ENCODE data around the gene DGUOK.
"Not testable (repeated sequence)": the region's sequence is repeated elsewhere in the genome, so short reads cannot be mapped to it uniquely, and the experiment has no call there.

The DGUOK gene

DNA sequence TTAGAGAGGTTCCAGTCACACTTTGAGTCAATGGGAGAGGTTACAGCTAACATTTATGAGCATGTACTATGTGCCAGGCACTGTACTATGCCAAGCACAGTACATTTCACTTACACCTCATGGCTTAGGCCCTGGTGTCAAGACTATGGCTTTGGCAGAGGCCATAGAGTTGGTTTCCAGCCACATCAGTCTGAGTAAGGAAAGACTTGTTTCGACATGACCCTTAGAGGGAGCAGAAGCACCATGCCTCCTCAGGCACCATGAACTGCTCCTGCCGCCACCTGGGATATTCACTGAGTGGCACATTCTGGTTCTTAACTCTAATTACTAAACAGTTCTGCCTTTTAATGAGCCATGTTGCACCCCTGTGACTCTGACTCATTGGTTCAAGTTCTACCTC lies 12.7 kb downstream of the DGUOK start:
- FAIRE-seq (no peak), DNase-seq (ENCODE audit: insufficient read length, low spot score) (no peak)
- no peak for TF ChIP-seq POLR2A (IDR thresholded peaks at IDR 0.05; ENCODE audit: low read depth, low read length)

GRCh38 chr2:73940066-73940465 lies 13.4 kb downstream of the DGUOK start:
- DNase-seq (ENCODE audit: insufficient read length, low spot score); FAIRE-seq: not testable (repeated sequence)

- FAIRE-seq: no peak
- no peak for DNase-seq (ENCODE audit: insufficient read length, low spot score)
- TF ChIP-seq POLR2A (IDR thresholded peaks at IDR 0.05; ENCODE audit: low read depth, low read length): no peak
These were observed 16.0 kb downstream of the DGUOK start for GRCh38 chr2:73942664-73943063.

GRCh38 chr2:73944714-73945113 lies 18.0 kb downstream of the DGUOK start:
- DNase-seq (ENCODE audit: insufficient read length, low spot score) (no peak), FAIRE-seq (no peak)
- TF ChIP-seq POLR2A (IDR thresholded peaks at IDR 0.05; ENCODE audit: low read depth, low read length): no peak

DNA sequence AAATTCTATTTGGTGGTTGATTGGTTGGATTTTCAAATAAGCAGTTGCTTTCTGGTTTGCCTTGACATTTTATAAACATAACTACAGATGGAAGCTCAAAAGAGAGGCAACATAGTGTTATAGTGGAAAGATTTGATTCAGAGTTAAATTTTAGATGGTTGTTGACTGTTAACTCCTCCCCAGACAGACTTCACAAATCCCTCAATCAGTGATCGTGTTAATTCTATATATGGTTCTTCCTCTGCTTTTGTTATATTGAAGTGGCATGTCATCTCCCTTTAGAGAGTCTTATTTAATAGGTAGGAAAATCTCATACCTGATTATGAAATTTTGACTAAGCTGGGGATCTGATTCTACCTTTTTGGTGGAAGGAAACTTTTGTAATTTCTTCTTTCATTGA lies 19.5 kb downstream of the DGUOK start:
- no peak for TF ChIP-seq POLR2A (IDR thresholded peaks at IDR 0.05; ENCODE audit: low read depth, low read length)
- FAIRE-seq (no peak), DNase-seq (ENCODE audit: insufficient read length, low spot score) (no peak)

DNA sequence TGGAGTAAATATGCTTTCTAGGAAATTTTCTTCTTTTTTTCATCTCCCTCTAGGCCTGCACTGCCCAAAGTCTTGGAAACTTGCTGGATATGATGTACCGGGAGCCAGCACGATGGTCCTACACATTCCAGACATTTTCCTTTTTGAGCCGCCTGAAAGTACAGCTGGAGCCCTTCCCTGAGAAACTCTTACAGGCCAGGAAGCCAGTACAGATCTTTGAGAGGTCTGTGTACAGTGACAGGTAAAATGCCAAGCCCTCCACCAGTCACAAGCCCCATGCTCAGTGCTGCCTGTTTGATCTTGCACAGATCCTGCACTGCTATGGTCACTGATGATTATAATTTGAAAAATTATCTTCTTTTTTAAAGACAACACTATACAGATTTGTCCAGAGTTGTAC lies 20.0 kb downstream of the DGUOK start:
- DNase-seq (ENCODE audit: insufficient read length, low spot score): no peak
- FAIRE-seq: no peak
- TF ChIP-seq POLR2A (IDR thresholded peaks at IDR 0.05; ENCODE audit: low read depth, low read length): no peak

- FAIRE-seq (no peak), DNase-seq (ENCODE audit: insufficient read length, low spot score) (no peak)
These were observed 20.8 kb downstream of the DGUOK start for GRCh38 chr2:73947412-73948018.

GRCh38 chr2:73949802-73950201 lies 23.1 kb downstream of the DGUOK start:
- FAIRE-seq (no peak), DNase-seq (ENCODE audit: insufficient read length, low spot score) (no peak)
- TF ChIP-seq POLR2A (IDR thresholded peaks at IDR 0.05; ENCODE audit: low read depth, low read length): no peak

More at GRCh38 chr2:73947412-73948018, 20.8 kb downstream of the DGUOK start:
- TF ChIP-seq POLR2A (IDR thresholded peaks at IDR 0.05; ENCODE audit: low read depth, low read length): no peak

GRCh38 chr2:73952499-73953446 lies 26.1 kb downstream of the DGUOK start:
- no peak for TF ChIP-seq POLR2A (IDR thresholded peaks at IDR 0.05; ENCODE audit: low read depth, low read length)
- FAIRE-seq: peak; percentile 75
- DNase-seq (ENCODE audit: insufficient read length, low spot score): peak; percentile 35

DNA sequence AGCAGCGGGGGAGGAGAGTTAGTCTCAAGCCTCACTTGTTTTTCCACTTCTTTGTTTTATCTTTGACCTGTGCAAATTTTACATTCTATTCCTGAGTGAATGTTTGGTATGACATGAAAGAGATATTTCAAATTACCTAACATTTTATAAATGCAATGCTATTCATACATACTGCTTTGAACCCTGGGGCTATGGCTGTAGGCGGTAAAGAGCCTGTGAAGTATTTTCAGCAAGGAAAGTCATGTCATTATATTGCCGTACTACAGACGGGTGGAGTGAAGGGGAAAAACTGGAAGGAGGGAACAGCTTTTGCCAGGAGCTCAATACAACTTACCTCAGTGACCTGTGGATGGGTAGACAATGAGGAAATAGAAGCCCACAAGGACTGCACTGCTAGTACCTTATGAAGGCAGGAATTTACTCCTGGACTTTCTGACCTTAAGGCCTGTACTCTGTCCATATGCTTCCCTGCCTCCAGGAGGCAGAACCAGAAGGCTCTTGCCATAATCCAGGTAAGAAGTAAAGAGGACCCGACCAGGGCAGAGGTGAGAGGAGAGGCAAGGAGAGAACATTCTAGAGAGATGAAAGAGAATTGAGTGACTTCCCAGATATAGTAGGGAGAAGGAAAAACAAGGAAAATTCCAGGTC lies 29.7 kb downstream of the DGUOK start:
- no peak for FAIRE-seq
- no peak for TF ChIP-seq POLR2A (IDR thresholded peaks at IDR 0.05; ENCODE audit: low read depth, low read length)

GRCh38 chr2:73961274-73961673 lies 34.6 kb downstream of the DGUOK start:
- DNase-seq (ENCODE audit: insufficient read length, low spot score): no peak
- no peak for FAIRE-seq
- no peak for TF ChIP-seq POLR2A (IDR thresholded peaks at IDR 0.05; ENCODE audit: low read depth, low read length)

More for the DNA sequence above, 29.7 kb downstream of the DGUOK start:
- no peak for DNase-seq (ENCODE audit: insufficient read length, low spot score)

DNA sequence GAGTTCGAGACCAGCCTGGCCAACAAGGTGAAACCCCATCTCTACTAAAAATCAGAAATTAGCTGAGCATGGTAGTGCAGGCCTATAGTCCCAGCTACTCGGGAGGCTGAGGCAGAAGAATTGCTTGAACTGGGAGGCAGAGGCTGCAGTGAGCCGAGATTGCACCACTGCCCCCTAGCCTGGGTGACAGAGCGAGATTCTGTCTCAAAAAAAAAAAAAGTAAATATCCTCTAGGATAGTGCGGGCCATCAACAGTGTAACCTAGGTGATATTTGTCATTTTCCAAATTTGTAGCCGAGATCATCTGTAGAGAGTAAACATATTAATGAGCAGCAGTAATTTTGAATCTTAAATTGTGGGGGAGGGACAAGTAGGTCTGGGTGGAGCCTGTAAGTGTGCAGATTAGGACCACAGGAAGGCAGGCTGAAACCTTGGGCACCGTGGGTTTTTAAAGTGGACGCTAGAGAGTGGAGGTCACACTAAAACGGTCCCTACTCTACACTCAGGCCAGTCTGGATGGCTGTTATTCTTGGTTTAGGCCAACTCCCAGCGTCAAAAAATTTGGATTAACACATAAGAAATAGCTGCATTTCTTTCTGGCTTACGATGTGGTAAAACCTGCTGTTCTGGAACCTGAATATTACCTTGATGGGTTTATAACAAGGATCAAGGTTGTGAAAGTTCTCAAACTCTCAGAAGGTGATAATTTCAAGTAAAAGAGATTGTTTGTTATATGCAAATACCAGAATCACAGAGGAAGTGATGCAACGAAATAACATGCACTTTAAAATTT lies 35.3 kb downstream of the DGUOK start:
- TF ChIP-seq POLR2A (IDR thresholded peaks at IDR 0.05; ENCODE audit: low read depth, low read length): no peak
- DNase-seq (ENCODE audit: insufficient read length, low spot score) (no peak), FAIRE-seq (no peak)

GRCh38 chr2:73962798-73963197 lies 36.1 kb downstream of the DGUOK start:
- TF ChIP-seq POLR2A (IDR thresholded peaks at IDR 0.05; ENCODE audit: low read depth, low read length): no peak
- no peak for DNase-seq (ENCODE audit: insufficient read length, low spot score)
- FAIRE-seq: no peak
